ENCODE results near the gene AUTS2.
"Not testable (repeated sequence)": the region's sequence is repeated elsewhere in the genome, so short reads cannot be mapped to it uniquely, and the experiment has no call there.

AUTS2 gene

DNA sequence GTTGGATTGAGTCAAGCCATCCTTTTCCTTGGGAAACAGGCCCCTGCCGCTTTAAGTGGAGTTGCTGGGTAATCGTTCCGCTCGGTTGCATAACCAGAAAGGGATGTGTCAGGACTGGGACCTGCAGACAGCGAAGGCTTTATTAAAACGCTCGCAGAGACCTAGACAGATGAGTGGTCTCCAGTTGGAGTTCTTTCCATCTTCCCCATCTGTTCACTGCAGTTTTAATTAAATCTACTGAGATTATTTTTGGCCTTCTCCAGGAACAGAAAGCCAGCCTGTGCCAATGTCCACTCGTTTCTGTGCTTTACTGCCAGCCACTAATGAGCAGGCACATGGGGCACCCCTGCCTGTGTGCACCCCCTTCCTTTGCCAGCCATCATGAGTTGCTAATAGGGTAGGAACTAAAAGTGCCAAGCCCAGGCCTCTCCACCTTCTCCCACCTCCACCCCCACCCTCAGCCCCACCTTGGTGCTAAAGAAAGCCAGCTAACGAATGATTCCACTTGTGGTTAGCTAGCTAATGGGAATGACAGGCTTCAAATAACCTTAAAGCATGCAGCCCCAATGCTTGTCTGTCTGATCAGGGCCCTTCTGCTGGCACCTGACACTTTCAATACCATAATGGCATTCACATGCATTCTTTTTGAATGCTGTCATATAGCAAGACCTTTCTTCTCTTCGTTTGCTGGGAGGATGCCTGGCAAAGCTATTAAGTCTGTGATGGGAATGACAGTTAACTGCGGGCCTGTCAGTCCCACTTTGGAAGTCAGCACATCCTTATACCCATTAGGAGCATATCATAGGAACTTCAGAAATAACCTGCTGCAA is 976.9 kb downstream of the AUTS2 start:
- DNase-seq: no peak

DNA sequence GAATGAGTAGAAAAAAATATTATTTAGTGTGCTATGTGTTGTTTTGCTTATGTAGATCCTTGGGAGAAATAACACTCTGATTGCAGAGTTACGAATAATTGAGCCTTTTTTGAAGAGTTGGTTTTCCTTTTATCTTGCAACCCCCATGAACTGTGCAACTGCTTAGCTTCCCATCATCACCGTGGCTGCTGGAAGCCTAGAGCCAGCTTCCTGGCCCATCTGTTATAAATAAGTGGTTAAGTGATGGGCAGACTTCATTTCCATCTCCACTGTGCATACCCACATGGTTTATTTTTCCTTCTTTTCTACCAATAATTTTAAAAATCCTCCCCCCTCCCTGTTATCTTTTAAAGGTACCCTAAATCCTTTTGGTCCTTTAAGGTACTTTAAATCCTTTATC is 978.8 kb downstream of the AUTS2 start:
- DNase-seq: no peak

- no peak for DNase-seq
Observed at GRCh38 chr7:70578131-70578530, 979.9 kb downstream of the AUTS2 start.

DNA sequence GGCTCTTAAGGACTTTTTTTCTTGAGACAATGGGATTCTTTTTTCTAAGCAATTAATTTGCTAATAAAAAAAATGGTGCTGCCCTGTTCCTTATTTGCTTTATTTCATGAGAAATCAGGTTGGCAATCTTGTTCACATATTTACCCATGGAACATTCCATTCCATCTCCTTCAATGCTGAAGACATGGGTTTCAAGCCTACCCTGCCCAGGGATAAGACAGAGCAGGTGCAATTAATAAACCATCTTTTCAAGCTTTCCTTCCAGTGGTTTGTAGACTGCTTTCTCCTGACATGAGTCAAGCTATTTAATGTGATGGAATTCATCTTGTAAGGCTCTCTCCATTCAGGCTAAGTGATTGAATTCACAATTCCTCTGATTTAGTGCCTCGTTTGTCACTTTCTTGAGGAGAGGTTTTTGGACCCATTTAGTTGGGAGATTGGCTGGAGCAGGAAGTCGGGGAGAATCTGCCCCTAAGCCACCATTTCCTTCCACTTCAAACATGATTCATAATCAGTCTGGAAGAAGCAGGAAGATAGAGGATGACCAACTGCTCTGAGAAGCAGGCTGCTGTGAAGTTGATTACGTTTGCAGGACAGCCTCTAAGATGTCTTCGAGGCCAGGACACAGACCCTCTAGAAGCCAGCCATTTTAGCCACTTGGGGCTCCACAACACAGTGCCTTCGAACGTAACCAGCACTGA is 981.3 kb downstream of the AUTS2 start:
- DNase-seq: no peak

- DNase-seq: no peak
Observed at GRCh38 chr7:70580161-70580560, 981.9 kb downstream of the AUTS2 start.

DNA sequence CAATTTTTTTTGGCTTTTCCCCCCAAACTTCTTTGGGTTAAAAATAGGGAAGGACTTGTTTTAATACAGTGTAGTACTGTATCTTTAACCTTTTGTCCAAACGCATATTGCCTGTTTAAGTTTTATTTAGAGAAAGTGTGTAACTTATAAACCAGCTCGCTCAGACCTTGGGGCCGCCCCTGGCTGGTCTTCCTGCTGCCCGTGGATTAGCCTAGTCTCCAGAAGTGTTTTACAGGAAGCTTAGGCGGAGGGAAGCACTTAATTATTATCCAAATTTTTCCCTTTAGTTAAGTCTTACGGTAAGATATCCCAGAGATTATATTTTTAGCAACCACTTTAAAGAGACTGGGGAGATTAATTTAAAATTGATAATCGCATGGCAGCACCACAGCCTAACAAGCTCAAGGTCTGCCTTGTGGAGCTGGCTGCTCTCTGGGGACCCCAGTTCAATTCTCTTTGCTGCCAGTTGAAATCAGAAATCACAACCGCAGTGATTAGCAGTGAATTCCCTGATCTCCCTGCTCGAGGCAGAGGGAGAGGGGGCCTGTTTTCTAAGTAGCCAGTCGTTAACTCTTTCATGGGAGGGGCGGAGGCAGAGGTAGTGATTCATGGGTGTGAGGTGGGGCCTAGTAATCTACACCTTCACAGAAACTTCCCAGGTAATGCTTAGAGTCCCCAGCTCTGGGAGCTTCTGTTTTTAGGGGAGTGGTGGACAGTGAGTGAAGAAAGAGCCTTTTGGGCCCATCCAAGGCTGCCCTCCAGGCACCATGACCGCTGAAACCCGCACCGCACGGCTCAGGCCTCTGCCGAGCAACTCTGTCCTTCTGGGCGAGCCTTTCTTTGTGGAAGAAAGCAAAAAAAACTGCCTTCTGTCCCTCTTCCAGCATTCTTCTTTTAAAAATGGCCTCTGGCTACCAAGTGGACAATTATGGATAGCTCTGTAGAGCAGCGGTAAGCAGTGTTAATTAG is 984.9 kb downstream of the AUTS2 start:
- no peak for DNase-seq

- no peak for DNase-seq
Observed at GRCh38 chr7:70583965-70584883, 985.9 kb downstream of the AUTS2 start.

- DNase-seq: no peak
Observed at GRCh38 chr7:70585071-70585470, 986.8 kb downstream of the AUTS2 start.

- no peak for DNase-seq
Observed at GRCh38 chr7:70586822-70587221, 988.5 kb downstream of the AUTS2 start.

- no peak for DNase-seq
Observed at GRCh38 chr7:70587739-70588138, 989.5 kb downstream of the AUTS2 start.

- DNase-seq: no peak
Observed at GRCh38 chr7:70588191-70588921, 990.1 kb downstream of the AUTS2 start.

DNA sequence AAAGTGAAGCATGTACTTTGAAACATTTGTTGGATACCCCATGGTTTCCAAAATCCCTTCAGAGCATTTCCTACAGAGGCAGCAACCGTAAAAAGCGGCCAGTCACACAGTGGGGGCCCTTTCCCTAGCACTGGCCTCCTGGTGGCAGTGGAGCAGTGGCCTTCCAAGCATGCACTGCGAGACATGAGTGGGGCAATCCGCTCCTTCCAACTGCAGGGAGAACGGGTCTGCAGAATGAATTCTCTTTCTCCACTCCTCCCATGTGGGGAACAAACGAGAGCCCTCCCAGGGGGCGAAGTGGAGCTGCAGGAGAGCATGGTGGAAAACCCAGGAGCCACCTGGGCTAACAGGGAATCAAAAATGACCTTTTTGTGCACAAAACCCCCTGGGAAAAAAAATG is 990.7 kb downstream of the AUTS2 start:
- no peak for DNase-seq

DNA sequence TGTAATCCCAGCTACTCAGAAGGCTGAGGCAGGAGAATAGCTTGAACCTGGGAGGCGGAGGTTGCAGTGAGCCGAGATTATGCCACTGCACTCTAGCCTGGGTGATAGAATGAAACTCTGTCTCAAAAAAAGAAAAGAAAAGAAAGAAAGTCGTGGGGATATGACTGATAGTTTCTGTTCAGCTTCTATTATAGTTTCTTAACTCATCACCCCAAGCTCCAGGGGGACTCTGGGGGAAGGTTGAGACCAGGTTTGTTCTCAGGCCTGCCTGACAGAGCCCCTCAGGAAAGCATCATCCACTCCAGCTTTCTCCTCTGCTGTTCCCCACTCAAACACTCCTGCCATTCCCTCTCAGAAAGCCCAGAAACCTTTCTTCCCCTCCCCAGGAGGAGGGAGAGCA is 991.3 kb downstream of the AUTS2 start:
- DNase-seq: no peak

DNA sequence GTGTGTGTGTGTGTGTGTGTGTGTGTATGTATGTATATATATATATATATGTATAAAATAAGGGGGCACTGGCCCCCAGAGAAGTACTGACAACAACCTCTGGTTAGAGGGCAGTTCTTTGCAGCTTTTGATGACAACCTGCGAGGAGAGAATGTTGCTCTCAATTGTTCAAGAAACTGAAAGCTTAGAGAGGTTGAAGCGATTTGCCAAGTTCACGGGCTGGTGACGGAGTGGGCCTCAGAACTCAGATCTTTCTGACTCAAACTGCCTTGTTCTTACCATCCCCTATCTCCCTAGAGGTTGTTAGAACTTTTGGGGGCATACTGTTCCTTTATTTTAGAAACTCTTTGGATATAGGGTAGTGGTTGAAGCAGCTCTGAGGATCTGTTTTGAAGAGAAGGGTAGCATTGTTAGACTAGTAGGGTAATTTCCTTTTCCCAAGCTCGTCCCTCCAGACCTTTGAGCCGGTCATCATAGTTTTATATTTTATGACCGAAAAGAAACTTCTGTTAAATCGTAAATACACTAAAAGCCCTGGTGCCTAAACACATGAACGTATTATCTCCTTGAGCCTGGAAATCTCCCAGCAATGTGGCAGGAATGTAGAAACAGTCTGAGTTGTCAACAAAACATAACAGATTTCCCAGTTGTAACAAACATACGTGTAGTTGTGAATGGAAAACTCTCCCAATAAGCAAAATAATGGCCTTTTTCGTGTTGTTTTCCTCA is 992.0 kb downstream of the AUTS2 start:
- DNase-seq: no peak

DNA sequence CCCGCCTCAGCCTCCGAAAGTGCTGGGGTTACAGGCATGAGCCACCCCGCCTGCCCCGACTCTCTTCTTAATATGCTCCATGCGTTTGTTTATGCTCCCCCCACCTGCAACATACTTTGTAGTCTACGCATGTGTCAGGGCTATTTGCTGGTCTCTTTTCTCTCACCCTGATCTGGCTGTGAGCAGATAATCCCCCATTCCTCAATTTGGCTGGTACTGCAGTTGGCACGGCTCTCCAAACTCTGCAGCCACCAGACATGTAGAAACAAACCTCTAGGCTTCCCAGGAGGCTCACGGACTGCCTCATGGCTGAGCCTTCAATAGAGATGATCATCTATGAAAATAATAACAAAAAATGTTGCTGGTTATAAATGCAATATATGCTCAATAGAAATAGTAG is 993.4 kb downstream of the AUTS2 start:
- no peak for DNase-seq

DNA sequence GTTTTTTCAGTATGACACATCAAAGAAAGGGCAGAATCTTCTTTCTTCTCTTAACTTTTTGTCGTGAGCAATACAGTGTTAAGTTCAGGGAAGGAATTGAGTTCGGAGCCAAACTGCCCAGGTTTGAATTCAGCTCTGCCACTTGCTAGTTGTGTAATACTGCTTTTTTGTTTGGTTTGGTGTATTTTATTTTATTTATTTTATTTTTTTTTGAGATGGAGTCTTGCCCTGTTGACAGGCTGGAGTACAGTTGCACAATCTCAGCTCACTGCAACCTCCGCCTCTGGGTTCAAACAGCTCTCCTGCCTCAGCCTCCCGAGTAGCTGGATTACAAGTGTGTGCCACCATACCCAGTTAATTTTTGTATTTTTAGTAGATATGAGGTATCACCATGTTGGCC is 993.9 kb downstream of the AUTS2 start:
- DNase-seq: no peak

DNA sequence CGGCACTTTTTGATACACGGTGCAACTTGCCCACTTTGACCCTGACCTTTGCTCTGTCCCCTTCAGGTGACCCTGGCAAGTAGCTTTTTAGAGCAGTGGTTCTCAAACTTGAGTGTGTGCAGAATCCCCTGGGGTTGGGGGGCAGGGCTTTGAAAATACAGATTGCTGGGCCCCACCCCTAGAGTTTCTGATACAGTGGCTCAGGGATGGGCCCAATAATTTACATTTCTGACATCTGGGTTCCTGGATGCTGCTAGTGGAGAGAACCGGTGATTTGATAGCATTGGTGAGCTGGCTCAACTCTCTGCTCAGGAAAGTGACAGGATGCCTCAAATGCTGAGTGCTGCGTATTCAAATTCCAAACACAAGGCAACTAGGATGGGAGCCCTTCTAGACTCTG is 995.9 kb downstream of the AUTS2 start:
- no peak for DNase-seq

DNA sequence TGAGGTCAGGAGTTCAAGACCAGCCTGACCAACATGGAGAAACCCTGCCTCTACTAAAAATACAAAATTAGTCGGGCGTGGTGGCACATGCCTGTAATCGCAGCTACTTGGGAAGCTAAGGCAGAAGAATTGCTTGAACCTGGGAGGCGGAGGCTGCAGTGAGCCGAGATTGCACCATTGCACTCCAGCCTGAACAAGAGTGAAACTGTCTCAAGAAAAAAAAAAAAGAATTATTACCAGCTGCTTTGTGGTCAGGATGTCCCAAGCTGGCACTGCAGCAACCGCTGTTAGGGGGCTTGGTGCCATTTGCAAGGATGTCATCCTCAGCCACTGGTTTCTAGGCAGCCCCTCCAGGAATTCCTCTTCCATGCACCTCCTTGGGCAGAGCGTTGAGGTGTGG is 996.6 kb downstream of the AUTS2 start:
- DNase-seq: not testable (repeated sequence)

DNA sequence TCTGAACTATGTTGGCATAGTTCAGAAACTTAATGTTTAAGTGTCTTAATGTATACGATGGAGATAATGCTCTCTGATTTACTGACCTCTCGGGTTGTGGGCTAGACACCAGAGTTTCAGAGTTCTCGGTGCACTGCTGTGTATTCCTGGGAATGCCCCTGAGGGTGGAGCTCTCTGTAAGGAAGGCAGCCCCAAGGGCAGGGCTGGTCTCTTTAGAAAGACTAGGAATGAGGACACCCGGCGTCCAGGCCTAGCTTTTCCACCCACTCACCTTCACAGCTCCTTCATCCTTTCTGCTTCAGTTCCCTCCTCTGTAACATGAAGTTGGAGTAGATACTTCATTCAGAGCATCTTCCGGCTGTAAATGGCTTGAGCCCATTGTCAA is 997.1 kb downstream of the AUTS2 start:
- DNase-seq: no peak

DNA sequence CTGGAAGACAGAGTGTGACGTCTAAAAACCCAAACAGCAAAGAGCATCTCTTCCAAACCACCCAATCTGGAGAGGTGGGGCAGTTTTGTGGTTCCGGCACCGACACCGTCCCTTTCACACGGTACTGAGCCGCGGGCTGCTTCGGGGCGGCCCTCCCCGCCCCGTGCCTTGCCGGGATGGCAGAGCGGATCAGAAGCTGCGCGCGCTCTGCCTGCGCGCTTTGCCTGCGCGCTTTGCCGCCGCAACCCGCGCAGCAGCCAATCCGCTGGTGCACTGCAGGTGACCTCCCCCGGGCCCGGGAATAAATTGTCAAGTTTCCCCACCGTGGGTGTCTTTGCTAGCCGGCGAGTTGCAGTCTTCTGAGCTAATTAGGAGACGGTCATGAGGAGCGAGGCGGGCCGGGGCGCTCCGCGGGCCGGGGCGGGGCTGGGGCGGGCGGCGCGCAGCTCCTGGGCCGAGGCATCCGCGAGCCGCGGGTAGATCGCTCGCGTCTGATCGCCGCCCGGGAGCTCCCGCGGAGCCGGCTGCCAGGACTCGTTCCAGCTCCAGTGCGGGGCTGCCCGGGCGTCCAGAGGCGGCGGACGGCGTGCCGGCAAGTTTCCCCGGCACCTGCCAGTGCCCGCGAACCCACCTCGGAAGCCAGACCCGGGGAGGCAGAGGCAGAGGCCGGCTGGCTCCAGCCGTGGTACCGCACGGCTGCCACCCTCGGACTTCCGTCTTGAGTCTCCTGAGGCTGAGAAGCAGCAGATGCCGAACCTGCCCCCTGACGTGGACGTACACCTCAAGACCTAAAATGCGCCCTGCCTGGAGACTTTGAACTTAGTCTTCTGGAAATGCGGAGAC is 997.7 kb downstream of the AUTS2 start:
- DNase-seq: no peak

Data from effector CD4-positive, alpha-beta T cell (primary cell).